HepG2 (cell line): ENCODE data around the gene PATL1. TPM values are rescaled to one million over a fixed set of nuclear protein-coding genes. Genes with fewer than 3 reads are reported as not detected.

Experiments used
- AGO2 ChIP-seq: fragments of 200-400 bp; formaldehyde crosslinking; optimal IDR thresholded peaks from 2 replicates; pipeline ENCODE3; 2017; ENCODE audit warnings: mild to moderate bottlenecking, low read depth, low read length, moderate library complexity
- AKAP8 ChIP-seq: sonication (generic); formaldehyde crosslinking; IDR thresholded peaks from 2 replicates; pipeline ENCODE4 v1.5.1; 2020; ENCODE audit warnings: mild to moderate bottlenecking, missing genetic modification reagents
- ATF3 ChIP-seq: sonication (generic); formaldehyde crosslinking; IDR thresholded peaks from 2 replicates; pipeline ENCODE4 v1.4.0; 2020; ENCODE audit warnings: missing genetic modification reagents
- CBX2 ChIP-seq, 2 experiments: fragments of 200-600 bp in 1 of 2; sonication (generic); formaldehyde crosslinking in 1 of 2; IDR thresholded peaks; 2 replicates each; pipeline versions ENCODE4 v1.7.0 to v1.8.1; 2018 to 2022; ENCODE audit warnings: low read depth in 2 of 2, low read length in 1 of 2, mild to moderate bottlenecking in 1 of 2, missing genetic modification reagents in 1 of 2
- CBX5 ChIP-seq: sonication (generic); formaldehyde crosslinking; IDR thresholded peaks from 2 replicates; pipeline ENCODE4 v1.4.0; 2020; ENCODE audit warnings: missing genetic modification reagents, borderline replicate concordance
- CEBPB ChIP-seq: IDR thresholded peaks from 2 replicates; pipeline ENCODE4 v1.6.1; 2011; ENCODE audit warnings: low read depth, low read length, improper control_type of control experiment, borderline replicate concordance
- CREB3 ChIP-seq: sonication (generic); formaldehyde crosslinking; IDR thresholded peaks from 2 replicates; pipeline ENCODE4 v1.5.0; 2020; ENCODE audit warnings: missing genetic modification reagents
- GTF3A ChIP-seq: sonication (generic); formaldehyde crosslinking; conservative IDR thresholded peaks from 2 replicates; pipeline ENCODE4 v1.4.0; 2020; ENCODE audit warnings: mild to moderate bottlenecking, missing genetic modification reagents
- HNF4A ChIP-seq: sonication (generic); formaldehyde crosslinking; IDR thresholded peaks from 2 replicates; pipeline ENCODE4 v1.4.0; 2020; ENCODE audit warnings: missing genetic modification reagents
- ISX ChIP-seq: sonication (generic); formaldehyde crosslinking; conservative IDR thresholded peaks from 2 replicates; pipeline ENCODE4 v1.5.0; 2020; ENCODE audit warnings: missing genetic modification reagents
- MYNN ChIP-seq: sonication (generic); formaldehyde crosslinking; IDR thresholded peaks from 2 replicates; pipeline ENCODE4 v1.4.0; 2020; ENCODE audit warnings: mild to moderate bottlenecking, low read depth, missing genetic modification reagents
- NFYC ChIP-seq: IDR thresholded peaks from 2 replicates; pipeline ENCODE4 v1.6.1; 2016; ENCODE audit warnings: missing genetic modification reagents, missing compliant biosample characterization
- NR2F2 ChIP-seq: IDR thresholded peaks from 2 replicates; pipeline ENCODE4 v1.6.1; 2012; ENCODE audit warnings: low read depth, inconsistent platforms, borderline replicate concordance
- REL ChIP-seq: sonication (generic); formaldehyde crosslinking; conservative IDR thresholded peaks from 2 replicates; pipeline ENCODE4 v1.8.0; 2022; ENCODE audit warnings: mild to moderate bottlenecking, missing genetic modification reagents, moderate library complexity
- REXO4 ChIP-seq: sonication (generic); formaldehyde crosslinking; IDR thresholded peaks from 2 replicates; pipeline ENCODE4 v1.8.0; 2022; ENCODE audit warnings: missing genetic modification reagents, mild to moderate bottlenecking, borderline replicate concordance
- SETDB1 ChIP-seq: sonication (generic); formaldehyde crosslinking; IDR thresholded peaks from 2 replicates; pipeline ENCODE4 v1.5.1; 2020; ENCODE audit warnings: missing genetic modification reagents, mild to moderate bottlenecking, borderline replicate concordance
- TIGD3 ChIP-seq: sonication (generic); formaldehyde crosslinking; IDR thresholded peaks from 2 replicates; pipeline ENCODE4 v1.5.1; 2020; ENCODE audit warnings: mild to moderate bottlenecking, missing genetic modification reagents, borderline replicate concordance
- TRIM24 ChIP-seq: sonication (generic); formaldehyde crosslinking; IDR thresholded peaks from 2 replicates; pipeline ENCODE4 v1.8.0; 2022; ENCODE audit warnings: mild to moderate bottlenecking, missing genetic modification reagents
- ZBTB42 ChIP-seq: sonication (generic); formaldehyde crosslinking; IDR thresholded peaks from 2 replicates; pipeline ENCODE4 v1.5.0; 2020; ENCODE audit warnings: mild to moderate bottlenecking, missing genetic modification reagents
- ZMAT3 ChIP-seq: sonication (generic); formaldehyde crosslinking; conservative IDR thresholded peaks from 2 replicates; pipeline ENCODE4 v1.7.0; 2021; ENCODE audit warnings: missing genetic modification reagents
- ZNF274 ChIP-seq: sonication (generic); formaldehyde crosslinking; IDR thresholded peaks from 2 replicates; pipeline ENCODE4 v1.5.1; 2020; ENCODE audit warnings: mild to moderate bottlenecking, missing genetic modification reagents
- ZNF34 ChIP-seq: sonication (generic); formaldehyde crosslinking; IDR thresholded peaks from 2 replicates; pipeline ENCODE4 v1.4.0; 2020; ENCODE audit warnings: mild to moderate bottlenecking, missing genetic modification reagents, borderline replicate concordance
- ZNF552 ChIP-seq: sonication (generic); formaldehyde crosslinking; IDR thresholded peaks from 2 replicates; pipeline ENCODE4 v1.9.0; 2022; ENCODE audit warnings: missing genetic modification reagents, mild to moderate bottlenecking, borderline replicate concordance
- ZNF557 ChIP-seq: sonication (generic); formaldehyde crosslinking; IDR thresholded peaks from 2 replicates; pipeline ENCODE4 v1.4.0; 2020; ENCODE audit warnings: missing genetic modification reagents
- ZSCAN29 ChIP-seq: sonication (generic); formaldehyde crosslinking; conservative IDR thresholded peaks from 2 replicates; pipeline ENCODE4 v1.4.0; 2020; ENCODE audit warnings: mild to moderate bottlenecking, missing genetic modification reagents
- polyA plus RNA-seq, 8 experiments: library from polyadenylated mRNA; depleted of rRNA in 3 of 8; stranded (reverse) in 7 of 8; unstranded in 1 of 8; fragments of >200 nt; fragmentation: Illumina TruSeq in 4 of 8; extraction: Trizol in 4 of 8; gene quantifications; 2 replicates each; pipeline versions ENCODE4 v1.2.1 to v1.2.3, GENCODE V29; 2011 to 2016; ENCODE audit warnings: low read depth in 4 of 8, missing spikeins in 1 of 8, mixed read lengths in 1 of 8; ENCODE audit not compliant: insufficient read depth in 1 of 8
- total RNA-seq, 5 experiments: library from RNA; depleted of rRNA; stranded (reverse); fragments of >200 nt; fragmentation: Illumina TruSeq; extraction: Trizol; gene quantifications; 2 replicates each; pipeline ENCODE4 v1.2.3, GENCODE V29; 2016; ENCODE audit warnings: low read depth in 1 of 5
- TF ChIP-seq, protein P1 (sequence below), 2 experiments: sonication (generic) in 1 of 2; formaldehyde crosslinking in 1 of 2; IDR thresholded peaks; 2 replicates each; pipeline versions ENCODE4 v1.4.0 to v1.6.1; 2016 to 2020; ENCODE audit warnings: borderline replicate concordance in 1 of 2, low read depth in 1 of 2, mild to moderate bottlenecking in 1 of 2, missing genetic modification reagents in 1 of 2

The PATL1 gene
- total and polyA plus RNA-seq, 2 of the 13 experiments (the other 11 are each of a cell fraction or from before 2014, with no cell fraction given), result 12.9 to 26.8 TPM

DNA sequence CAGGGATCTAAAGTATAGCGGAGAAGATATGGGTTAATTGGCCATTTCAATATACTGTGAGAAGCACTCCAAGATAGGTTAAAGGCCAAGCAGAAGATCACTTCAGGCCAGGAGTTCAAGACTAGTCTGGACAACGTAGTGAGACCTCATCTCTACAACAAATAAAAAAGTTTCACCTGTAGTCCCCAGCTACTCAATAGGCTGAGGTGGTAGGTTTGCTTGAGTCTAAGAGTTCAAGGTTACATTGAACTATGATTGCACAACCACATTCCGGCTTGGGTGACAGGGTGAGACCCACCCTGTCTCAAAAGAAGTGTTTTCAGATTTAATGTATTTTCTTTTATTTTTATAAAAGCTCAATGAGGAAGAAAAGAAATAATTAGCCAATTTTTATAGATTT, 25.4 kb downstream of the PATL1 start (continued):
- TF ChIP-seq AGO2, result no peak
- TF ChIP-seq NFYC, result no peak
- no peak for TF ChIP-seq ATF3 (CRISPR knock-in tag)
- TF ChIP-seq ZSCAN29, result no peak
- no peak for TF ChIP-seq TRIM24 (CRISPR knock-in tag)
- TF ChIP-seq ZNF274, result no peak
- TF ChIP-seq, protein P1, sequence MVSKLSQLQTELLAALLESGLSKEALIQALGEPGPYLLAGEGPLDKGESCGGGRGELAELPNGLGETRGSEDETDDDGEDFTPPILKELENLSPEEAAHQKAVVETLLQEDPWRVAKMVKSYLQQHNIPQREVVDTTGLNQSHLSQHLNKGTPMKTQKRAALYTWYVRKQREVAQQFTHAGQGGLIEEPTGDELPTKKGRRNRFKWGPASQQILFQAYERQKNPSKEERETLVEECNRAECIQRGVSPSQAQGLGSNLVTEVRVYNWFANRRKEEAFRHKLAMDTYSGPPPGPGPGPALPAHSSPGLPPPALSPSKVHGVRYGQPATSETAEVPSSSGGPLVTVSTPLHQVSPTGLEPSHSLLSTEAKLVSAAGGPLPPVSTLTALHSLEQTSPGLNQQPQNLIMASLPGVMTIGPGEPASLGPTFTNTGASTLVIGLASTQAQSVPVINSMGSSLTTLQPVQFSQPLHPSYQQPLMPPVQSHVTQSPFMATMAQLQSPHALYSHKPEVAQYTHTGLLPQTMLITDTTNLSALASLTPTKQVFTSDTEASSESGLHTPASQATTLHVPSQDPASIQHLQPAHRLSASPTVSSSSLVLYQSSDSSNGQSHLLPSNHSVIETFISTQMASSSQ (IDR thresholded peaks at IDR 0.05; ENCODE audit: low read depth), result no peak
- TF ChIP-seq, protein P1 (CRISPR knock-in tag; IDR thresholded peaks at IDR 0.05; ENCODE audit: borderline replicate concordance), result no peak
- no peak for TF ChIP-seq ZBTB42 (CRISPR knock-in tag)
- no peak for TF ChIP-seq AKAP8 (CRISPR knock-in tag)
- TF ChIP-seq SETDB1 (CRISPR knock-in tag), result no peak
- no peak for TF ChIP-seq ZNF557 (CRISPR knock-in tag)
- TF ChIP-seq GTF3A (CRISPR knock-in tag), result no peak
- TF ChIP-seq HNF4A (CRISPR knock-in tag), result peak; percentile 87
- no peak for TF ChIP-seq ZNF34 (CRISPR knock-in tag)
- peak; percentile 50; the same call in 1 of the 2 replicates for TF ChIP-seq NR2F2
- no peak for TF ChIP-seq CBX2 (IDR thresholded peaks at IDR 0.05; ENCODE audit: low read depth, low read length)
- no peak for TF ChIP-seq CBX2 (CRISPR knock-in tag; IDR thresholded peaks at IDR 0.05; ENCODE audit: low read depth)
- TF ChIP-seq CREB3 (CRISPR knock-in tag), result no peak
- no peak for TF ChIP-seq ZMAT3
- TF ChIP-seq MYNN (CRISPR knock-in tag), result no peak
- no peak for TF ChIP-seq ZNF552 (CRISPR knock-in tag)
- no peak for TF ChIP-seq CBX5
- TF ChIP-seq REL (CRISPR knock-in tag), result no peak
- no peak for TF ChIP-seq ISX (CRISPR knock-in tag)
- TF ChIP-seq TIGD3 (CRISPR knock-in tag), result no peak
- TF ChIP-seq CEBPB, result peak; percentile 98
- TF ChIP-seq REXO4 (CRISPR knock-in tag), result no peak
